HEK293T (cell line): ENCODE measurements around the gene OR10A5.

Source experiments
- CTCF ChIA-PET: fragments of 350-600 bp; formaldehyde crosslinking; extraction: SDS; loops from one replicate; lab custom pipeline; 2021; ENCODE audit warnings: antibody characterized with exemption, inconsistent platforms; lab: Yijun Ruan, JAX
- POLR2A ChIA-PET: fragments of 350-600 bp; formaldehyde crosslinking; extraction: SDS; loops from one replicate; lab custom pipeline; 2020; ENCODE audit warnings: antibody characterized with exemption, inconsistent platforms; lab: Yijun Ruan, JAX
- DNase-seq: peaks from one replicate; pipeline ENCODE4 v3.0.0; 2012; ENCODE audit warnings: mixed read lengths; ENCODE audit errors: extremely low spot score
- ARNT ChIP-seq: fragments of 450-650 bp; IDR thresholded peaks from 2 replicates; pipeline ENCODE4 v1.6.1; 2017; ENCODE audit warnings: mild to moderate bottlenecking
- BHLHE40 ChIP-seq: fragments of 450-650 bp; IDR thresholded peaks from 2 replicates; pipeline ENCODE4 v1.6.1; 2016; ENCODE audit warnings: mild to moderate bottlenecking, moderate library complexity, borderline replicate concordance
- CTBP1 ChIP-seq: fragments of 450-650 bp; IDR thresholded peaks from 2 replicates; pipeline ENCODE4 v1.6.1; 2016; ENCODE audit warnings: borderline replicate concordance
- ELF4 ChIP-seq: fragments of 450-650 bp; IDR thresholded peaks from 2 replicates; pipeline ENCODE4 v1.6.1; 2017; ENCODE audit warnings: antibody characterized with exemption
- FOXA1 ChIP-seq: fragments of 450-650 bp; IDR thresholded peaks from 2 replicates; pipeline ENCODE4 v1.6.1; 2016; ENCODE audit warnings: mild to moderate bottlenecking
- FOXK2 ChIP-seq: fragments of 450-650 bp; IDR thresholded peaks from 2 replicates; pipeline ENCODE4 v1.6.1; 2016; ENCODE audit warnings: mild to moderate bottlenecking
- FOXM1 ChIP-seq: fragments of 450-650 bp; IDR thresholded peaks from 2 replicates; pipeline ENCODE4 v1.6.1; 2017; ENCODE audit warnings: mild to moderate bottlenecking, borderline replicate concordance
- HDGF ChIP-seq: fragments of 450-650 bp; IDR thresholded peaks from 2 replicates; pipeline ENCODE4 v1.6.1; 2017; ENCODE audit warnings: antibody characterized with exemption, borderline replicate concordance
- L3MBTL2 ChIP-seq: fragments of 450-650 bp; conservative IDR thresholded peaks from 2 replicates; pipeline ENCODE4 v1.6.1; 2016; ENCODE audit warnings: mild to moderate bottlenecking
- LEF1 ChIP-seq: fragments of 450-650 bp; IDR thresholded peaks from 2 replicates; pipeline ENCODE4 v1.6.1; 2017; ENCODE audit warnings: mild to moderate bottlenecking, borderline replicate concordance
- NFRKB ChIP-seq: fragments of 450-650 bp; IDR thresholded peaks from 2 replicates; pipeline ENCODE4 v1.6.1; 2016; ENCODE audit warnings: mild to moderate bottlenecking, moderate library complexity
- SP1 ChIP-seq: fragments of 450-650 bp; IDR thresholded peaks from 2 replicates; pipeline ENCODE4 v1.6.1; 2017
- SUZ12 ChIP-seq: fragments of 450-650 bp; IDR thresholded peaks from 2 replicates; pipeline ENCODE4 v1.6.1; 2016; ENCODE audit warnings: mild to moderate bottlenecking
- TARDBP ChIP-seq: fragments of 450-650 bp; IDR thresholded peaks from 2 replicates; pipeline ENCODE4 v1.6.1; 2016
- ZNF384 ChIP-seq: fragments of 450-650 bp; IDR thresholded peaks from 2 replicates; pipeline ENCODE4 v1.6.1; 2016
- TF ChIP-seq, protein P1 (sequence below): fragments of 450-650 bp; IDR thresholded peaks from 2 replicates; pipeline ENCODE4 v1.6.1; 2016

The OR10A5 gene

DNA sequence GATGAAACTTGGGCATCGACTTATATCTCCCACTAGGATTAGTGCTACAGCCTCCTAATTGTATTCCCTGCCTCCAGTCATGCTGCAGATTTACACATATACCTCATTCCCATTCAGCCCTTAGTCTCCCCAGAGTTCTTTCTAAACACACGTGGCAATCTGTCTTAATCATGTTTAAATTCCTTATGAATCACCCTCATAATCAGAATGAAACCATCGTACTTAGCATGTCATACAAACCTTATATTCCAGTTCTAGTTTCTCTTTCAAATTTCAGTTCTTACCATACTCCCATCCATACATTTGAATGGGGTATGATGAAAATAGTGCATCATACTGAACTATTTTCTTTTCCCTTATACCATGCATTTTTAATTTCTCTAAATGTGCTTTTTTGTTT is 11.4 kb downstream of the OR10A5 start:
- DNase-seq, result no peak
- no peak for TF ChIP-seq L3MBTL2
- TF ChIP-seq FOXA1, result no peak
- TF ChIP-seq CTBP1, result no peak
- TF ChIP-seq BHLHE40, result no peak
- no peak for TF ChIP-seq ELF4
- TF ChIP-seq, protein P1, sequence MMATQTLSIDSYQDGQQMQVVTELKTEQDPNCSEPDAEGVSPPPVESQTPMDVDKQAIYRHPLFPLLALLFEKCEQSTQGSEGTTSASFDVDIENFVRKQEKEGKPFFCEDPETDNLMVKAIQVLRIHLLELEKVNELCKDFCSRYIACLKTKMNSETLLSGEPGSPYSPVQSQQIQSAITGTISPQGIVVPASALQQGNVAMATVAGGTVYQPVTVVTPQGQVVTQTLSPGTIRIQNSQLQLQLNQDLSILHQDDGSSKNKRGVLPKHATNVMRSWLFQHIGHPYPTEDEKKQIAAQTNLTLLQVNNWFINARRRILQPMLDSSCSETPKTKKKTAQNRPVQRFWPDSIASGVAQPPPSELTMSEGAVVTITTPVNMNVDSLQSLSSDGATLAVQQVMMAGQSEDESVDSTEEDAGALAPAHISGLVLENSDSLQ, result no peak
- no peak for TF ChIP-seq LEF1
- no peak for TF ChIP-seq TARDBP
- TF ChIP-seq ZNF384, result no peak
- TF ChIP-seq SP1, result no peak
- no peak for TF ChIP-seq ARNT
- no peak for TF ChIP-seq NFRKB
- TF ChIP-seq FOXK2, result no peak
- no peak for TF ChIP-seq FOXM1
- TF ChIP-seq HDGF, result no peak
- TF ChIP-seq SUZ12, result no peak
- ChIA-PET CTCF (no interaction called here), POLR2A (no interaction called here)

DNA sequence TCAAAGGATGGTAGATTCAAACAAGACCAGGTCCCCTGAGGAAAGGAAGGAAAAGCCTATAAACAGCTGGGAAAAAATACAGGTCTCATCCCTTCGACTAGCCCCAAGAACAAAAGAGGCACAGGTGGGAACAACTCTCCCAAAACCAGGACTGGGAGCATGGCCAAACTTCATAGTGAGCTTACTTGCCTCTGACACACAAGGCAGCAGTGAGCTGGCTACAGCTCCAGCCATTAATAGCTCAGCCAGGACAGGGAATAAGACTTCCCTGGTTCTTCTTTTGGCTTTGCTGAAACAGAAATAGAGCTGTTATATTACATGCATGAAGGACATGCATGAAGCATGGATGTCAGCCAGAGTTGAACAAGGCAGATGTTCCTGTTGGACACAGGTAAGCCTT is 17.5 kb downstream of the OR10A5 start, which contains the start of gene OR10A2:
Gene OR10A2, plus strand, starts transcription at position 97 of the 400 bp plus-strand sequence. CDS start 6,698 bp downstream, outside the sequence.
- DNase-seq, result no peak
- TF ChIP-seq FOXM1 (no peak), SP1 (no peak), CTBP1 (no peak), ZNF384 (no peak), L3MBTL2 (no peak), LEF1 (no peak), TARDBP (no peak), ELF4 (no peak), SUZ12 (no peak), ARNT (no peak), NFRKB (no peak), BHLHE40 (no peak), HDGF (no peak), FOXA1 (no peak), FOXK2 (no peak)
- TF ChIP-seq, protein P1, result no peak
- ChIA-PET POLR2A (no interaction called here), CTCF (no interaction called here)

DNA sequence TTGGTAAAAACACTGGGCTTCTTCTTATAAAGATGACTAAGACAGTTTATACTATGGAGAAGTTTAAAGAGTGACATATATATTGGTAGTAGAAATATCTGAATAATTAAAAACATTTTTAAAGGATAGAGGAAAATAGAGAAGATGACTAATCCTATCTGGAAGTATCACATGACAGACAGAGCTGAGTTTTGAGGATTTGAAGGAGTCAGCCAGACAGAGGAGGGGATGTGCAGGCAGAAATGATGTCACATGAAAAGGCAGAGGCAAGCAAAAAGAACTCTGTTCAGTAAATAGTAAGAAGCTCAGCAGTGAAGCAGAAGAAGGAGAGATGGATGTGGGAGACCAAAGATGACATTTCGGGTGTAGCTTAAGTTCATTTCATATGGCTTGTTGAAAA is 19.0 kb downstream of the OR10A5 start:
- ChIA-PET POLR2A (no interaction called here), CTCF (interaction anchor here (0.6 to 1.4 kb wide), 2 partner anchors 9 to 1041 kb away, joined by 4 to 5 read pairs; no protein-coding TSS in a partner anchor)
- TF ChIP-seq FOXK2, result no peak
- no peak for TF ChIP-seq ELF4
- TF ChIP-seq TARDBP, result no peak
- no peak for TF ChIP-seq LEF1
- no peak for TF ChIP-seq BHLHE40
- no peak for TF ChIP-seq ZNF384
- no peak for TF ChIP-seq L3MBTL2
- no peak for TF ChIP-seq NFRKB
- no peak for TF ChIP-seq SUZ12
- no peak for TF ChIP-seq FOXM1
- no peak for TF ChIP-seq FOXA1
- DNase-seq, result no peak

DNA sequence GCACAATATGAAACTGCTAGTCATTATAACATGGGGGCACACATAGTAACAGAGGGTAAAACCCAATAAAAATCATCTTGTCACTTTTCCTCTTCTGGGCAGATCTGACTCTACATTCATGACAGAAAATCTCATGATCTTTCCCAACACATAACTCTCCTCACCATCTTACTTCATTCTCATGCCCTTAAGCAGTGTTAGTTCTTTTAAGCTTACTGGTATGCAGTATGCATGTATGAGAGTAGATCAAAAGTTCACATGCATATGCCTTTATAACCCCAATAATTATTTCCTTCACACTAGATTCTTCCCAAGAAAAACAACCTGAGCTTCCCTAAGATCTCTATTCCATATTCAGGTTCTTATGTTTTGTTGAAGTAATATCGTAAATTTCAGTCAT is 25.8 kb downstream of the OR10A5 start:
- no peak for DNase-seq
- POLR2A ChIA-PET, result no interaction called here
- no peak for TF ChIP-seq L3MBTL2
- CTCF ChIA-PET, result no interaction called here

DNA sequence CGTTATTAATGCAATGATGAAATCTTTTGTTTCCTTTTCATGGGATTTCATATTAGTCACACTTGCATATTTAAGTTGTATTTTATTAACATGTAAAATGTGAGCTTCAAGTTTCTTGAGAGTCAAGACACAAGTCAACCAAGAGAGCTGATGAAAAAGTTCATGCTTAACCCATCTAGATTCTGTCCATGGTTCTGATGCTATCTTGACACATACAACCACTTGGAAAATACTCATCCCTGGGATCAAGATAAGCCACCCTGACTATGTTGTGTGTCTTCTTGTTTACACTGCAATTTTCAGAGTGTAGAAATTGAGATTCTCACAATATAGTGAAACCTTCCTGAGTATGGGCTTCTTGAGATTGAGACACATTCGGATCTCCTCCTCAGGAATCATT is 30.3 kb downstream of the OR10A5 start:
- ChIA-PET CTCF (no interaction called here), POLR2A (no interaction called here)
- DNase-seq, result no peak
- TF ChIP-seq ZNF384, result no peak

DNA sequence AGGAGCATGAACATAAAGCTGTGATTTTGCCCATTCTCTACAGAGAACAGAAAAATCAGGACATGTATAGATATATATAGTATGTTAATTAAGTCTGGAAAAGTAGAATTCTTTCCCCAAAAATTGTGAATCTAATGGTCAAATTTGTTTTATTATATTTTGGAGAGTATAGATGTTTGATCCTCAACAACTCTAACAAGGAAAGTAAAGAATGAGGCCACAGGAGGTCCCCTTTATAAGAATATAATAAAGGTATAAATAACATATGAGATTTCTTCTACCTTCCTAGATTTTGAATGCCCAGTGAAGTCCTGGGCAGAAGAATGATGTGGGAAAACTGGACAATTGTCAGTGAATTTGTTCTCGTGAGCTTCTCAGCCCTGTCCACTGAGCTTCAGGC is 30.8 kb downstream of the OR10A5 start, which contains the start of gene OR10A4:
Gene OR10A4, plus strand, starts transcription at position 301 of the 400 bp plus-strand sequence. Its CDS starts 23 bp downstream, at position 324.
- POLR2A ChIA-PET, result no interaction called here
- no peak for DNase-seq
- CTCF ChIA-PET, result no interaction called here
- TF ChIP-seq SUZ12, result no peak
- TF ChIP-seq FOXM1, result no peak
- no peak for TF ChIP-seq LEF1
- no peak for TF ChIP-seq FOXA1
- TF ChIP-seq ARNT, result no peak
- no peak for TF ChIP-seq CTBP1
- TF ChIP-seq ELF4, result no peak
- no peak for TF ChIP-seq SP1
- no peak for TF ChIP-seq BHLHE40
- no peak for TF ChIP-seq HDGF
- no peak for TF ChIP-seq NFRKB
- TF ChIP-seq ZNF384, result no peak
- no peak for TF ChIP-seq L3MBTL2
- TF ChIP-seq, protein P1, result no peak
- no peak for TF ChIP-seq FOXK2
- no peak for TF ChIP-seq TARDBP
